Amniotic stem cell (primary cell): Measurements from ENCODE around the gene LPCAT4.
"Not testable (repeated sequence)": the region's sequence is repeated elsewhere in the genome, so short reads cannot be mapped to it uniquely, and the experiment has no call there.

Experiments
- DNase-seq: peaks from one replicate; lab custom pipeline; 2025; lab: John Stamatoyannopoulos, UW

The LPCAT4 gene

DNA sequence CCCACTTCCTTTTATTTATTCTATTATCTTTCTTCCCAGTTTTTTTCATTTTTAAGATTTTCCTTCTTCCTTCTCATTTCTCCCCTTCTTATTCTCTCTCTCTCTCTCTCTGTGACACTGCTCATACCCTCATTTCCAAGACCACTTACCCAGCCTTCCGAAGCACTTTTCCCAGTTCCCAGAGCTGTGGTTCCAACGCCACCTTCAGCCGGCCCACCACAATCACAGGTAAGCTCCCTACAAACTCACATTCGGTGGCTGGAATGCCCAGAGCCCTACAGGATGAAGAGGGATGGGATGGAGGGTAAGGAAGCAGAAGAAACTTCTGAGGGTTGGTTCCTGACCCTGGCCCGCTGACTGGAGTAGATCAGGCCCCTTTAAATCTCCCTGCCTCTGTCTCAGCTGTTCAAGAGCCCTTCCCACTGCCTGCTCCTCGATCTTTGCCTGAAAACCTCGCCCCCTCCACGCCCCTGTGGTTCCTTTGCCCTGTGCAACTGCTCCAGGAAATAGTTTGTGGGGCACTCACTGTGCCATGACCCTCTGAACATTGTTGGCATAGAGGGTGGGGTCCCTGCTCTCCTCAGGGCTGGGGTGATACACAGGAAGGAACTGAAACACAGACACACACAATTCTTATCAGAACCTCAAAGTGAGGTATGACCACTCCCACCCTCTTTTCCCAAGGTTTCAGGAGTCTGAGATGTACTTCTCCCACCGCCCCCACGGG is 4.8 kb downstream of the LPCAT4 start:
- DNase-seq, result no peak

DNA sequence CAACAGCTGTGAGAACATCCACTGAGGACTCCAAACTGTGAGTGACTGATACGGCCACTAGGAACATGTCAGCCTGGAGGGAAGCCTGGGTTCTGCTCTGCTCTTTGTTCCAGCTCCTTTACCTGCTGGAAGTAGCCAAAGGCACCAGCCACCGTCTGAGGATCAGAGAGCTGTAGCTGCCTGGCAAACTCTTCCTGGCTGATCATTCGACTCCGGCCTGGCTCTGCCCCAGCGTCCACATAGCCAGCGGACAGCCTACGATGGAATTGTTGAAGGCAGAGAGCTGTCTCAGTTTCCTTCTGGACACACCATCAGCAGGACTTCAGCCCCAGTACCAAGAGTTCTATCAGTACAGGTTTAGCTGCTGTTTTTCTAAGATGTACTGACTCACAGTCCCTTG is 5.7 kb downstream of the LPCAT4 start:
- no peak for DNase-seq

DNA sequence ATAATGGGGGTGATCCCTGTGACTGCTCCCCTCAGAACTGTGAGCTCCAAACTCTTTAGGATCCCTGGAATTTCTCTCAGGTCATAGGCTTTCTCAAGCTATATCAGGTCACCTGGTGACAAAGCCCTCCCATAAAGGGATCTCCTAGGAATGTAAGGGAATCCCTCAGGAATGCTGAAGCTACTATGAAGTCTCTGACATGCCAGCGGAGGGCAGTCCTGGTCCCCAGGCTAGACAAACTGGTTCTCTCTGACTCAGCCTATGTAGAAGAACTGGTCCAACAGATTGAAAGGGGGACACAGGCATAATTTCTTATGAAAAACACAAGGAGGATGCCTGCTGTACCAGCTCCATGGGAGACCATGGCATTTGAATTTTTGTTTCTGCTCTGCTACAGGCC is 6.7 kb downstream of the LPCAT4 start:
- DNase-seq, result no peak

DNA sequence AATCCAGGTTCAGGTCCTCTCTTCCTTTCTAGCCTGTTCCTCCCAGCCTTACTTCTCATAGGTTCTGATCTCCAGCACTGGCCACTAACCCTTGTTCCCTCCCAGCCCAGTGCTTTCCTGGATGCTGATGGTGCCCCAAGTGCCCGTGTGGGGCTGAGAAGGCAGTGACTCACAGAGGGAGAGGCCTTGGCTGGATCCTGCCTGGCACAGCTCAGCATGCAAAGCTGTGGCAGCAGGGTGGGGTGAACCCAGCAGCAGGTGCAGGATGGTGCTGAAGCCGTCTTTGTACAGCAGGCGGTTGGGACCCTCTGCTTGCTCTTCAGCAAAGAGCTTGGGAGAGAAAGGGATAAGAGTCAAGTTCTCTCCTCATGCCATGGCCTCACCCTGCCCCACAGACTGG is 7.6 kb downstream of the LPCAT4 start:
- DNase-seq, result no peak

DNA sequence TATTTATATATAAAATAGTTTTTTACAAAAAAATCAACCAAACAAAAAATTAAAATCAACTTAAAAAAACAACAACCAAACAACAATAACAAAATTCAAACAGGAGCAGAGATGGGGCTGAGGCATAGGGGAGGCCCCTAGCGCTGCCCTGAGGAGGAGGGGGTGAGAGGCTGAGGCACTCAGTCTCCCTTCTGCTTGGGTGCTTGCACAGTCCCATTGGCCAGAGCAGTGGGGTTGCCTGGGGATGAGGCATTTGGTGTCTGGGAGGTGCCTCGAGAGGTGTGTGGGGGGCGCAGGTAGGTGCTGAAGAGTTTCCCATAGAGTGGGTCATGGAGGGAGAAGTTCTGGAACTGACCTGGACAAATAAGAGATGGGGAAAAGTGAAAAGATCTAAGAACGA is 8.0 kb downstream of the LPCAT4 start:
- no peak for DNase-seq

DNA sequence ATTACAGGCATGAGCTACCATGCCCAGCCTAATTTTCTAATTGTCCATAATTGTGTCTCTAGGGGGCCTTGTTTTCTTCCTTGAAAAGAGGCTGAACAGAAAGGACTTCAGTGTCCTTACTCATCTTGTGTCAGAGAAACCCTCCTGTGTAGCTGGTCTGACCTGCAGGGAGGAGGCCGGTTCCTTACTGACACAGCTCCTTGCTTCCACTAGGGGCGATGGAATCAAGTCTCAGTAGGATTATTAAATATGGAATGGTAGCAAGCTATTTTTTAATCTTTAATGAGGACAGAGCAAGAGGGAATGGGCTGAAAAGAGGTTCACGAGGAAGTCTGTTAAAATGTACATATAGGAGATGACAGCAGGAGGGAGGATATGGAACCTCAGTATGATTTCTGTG is 8.6 kb downstream of the LPCAT4 start:
- no peak for DNase-seq

DNA sequence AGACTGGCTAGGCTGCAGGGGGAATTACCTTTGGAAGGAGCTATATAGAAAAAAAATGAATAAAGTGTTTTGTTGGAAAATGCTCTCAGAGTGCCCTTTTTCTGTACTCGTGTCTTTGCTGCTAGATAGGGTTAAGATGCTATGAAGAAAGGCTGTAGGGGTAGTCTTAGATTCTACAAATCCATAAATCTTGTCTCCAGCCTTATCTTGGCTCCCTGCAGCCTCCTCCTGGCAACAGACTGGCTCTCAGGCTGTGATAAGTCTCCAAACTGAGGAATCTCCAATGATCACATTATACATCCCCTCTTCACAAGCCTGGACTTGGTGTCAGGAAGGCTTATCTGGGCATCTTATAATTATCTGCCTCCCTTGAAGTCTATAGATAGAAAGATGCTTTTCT is 9.3 kb downstream of the LPCAT4 start:
- DNase-seq, result no peak

DNA sequence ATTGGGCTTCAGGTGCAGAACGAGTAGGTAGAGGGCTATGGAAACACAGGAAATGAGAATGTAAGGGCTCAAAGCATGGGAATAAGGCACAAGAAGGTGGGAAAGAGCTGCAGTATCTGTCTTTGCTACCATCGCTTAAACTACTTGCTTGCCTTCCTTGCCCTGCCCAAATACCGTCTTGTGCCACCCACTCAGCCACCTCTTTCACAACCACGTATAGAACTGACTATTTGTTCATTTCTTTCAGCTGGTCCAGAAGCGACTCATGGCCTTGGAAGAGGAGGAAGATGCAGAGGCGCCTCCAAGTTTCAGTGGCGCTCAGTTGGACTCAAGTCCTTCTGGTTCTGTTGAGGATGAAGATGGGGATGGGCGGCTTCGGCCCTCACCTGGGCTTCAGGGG is 11.8 kb downstream of the LPCAT4 start:
- DNase-seq, result no peak

DNA sequence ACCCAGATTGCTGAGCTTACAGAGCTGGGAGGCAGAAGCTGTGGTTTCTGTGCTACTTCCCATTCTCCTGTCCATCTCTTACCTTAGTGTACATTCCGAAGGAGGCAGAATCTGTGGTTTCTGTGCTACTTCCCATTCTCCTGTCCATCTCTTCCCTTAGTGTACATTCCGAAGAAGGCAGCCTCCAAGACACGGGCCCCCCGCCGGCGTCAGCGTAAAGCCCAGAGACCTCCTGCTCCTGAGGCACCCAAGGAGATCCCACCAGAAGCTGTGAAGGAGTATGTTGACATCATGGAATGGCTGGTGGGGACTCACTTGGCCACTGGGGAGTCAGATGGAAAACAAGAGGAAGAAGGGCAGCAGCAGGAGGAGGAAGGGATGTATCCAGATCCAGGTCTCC is 12.7 kb downstream of the LPCAT4 start:
- no peak for DNase-seq

DNA sequence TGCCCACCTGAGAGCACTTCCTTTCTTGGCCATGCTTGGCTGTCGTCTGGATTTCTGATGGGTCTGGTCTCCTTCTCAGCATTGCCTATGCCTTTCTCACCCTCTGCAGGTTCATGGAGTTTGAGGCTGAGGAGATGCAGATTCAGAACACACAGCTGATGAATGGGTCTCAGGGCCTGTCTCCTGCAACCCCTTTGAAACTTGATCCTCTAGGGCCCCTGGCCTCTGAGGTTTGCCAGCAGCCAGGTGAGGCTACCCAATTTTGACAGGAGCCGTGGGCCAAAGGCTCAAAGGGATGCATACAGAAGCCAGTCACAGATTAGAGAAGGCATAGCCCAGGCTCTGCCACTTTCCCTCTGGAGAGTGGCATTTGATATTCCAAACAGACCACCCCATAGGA is 13.4 kb downstream of the LPCAT4 start:
- DNase-seq, result no peak

DNA sequence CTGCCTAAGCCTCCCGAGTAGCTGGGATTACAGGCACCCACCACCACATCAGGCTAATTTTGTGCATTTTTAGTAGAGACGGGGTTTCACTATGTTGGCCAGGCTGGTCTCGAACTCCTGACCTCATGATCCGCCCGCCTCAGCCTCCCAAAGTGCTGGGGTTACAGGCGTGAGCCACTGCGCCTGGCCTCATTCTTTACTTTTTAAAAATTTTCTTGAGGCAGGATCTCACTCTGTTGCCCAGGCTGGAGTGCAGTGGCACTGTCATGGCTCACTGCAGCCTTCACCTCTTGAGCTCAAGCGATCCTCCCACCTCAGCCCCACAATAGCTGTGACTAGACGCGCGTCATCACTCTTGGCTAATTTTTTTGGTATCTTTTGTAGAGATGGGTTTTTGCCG is 14.0 kb downstream of the LPCAT4 start:
- not testable (repeated sequence) for DNase-seq

DNA sequence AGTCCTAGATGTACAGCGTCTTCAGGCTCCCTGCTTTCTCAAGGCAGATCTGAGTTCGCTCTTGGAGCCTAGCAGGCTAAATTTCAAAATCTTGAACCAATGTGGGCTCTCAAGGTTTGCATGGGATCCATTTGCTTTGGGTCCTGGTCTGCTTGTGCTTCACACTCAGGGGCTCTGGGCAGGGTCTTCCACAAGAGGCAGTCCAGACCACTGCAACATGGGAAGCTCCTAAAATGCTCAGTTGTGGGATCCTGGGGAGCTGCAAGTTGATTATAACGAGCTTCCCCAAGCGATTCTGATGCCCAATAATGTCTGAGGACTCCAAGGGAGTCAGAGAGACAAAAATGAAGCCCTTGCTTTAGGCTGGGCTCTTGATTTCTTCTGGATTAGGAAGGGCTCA is 17.2 kb downstream of the LPCAT4 start:
- no peak for DNase-seq

DNA sequence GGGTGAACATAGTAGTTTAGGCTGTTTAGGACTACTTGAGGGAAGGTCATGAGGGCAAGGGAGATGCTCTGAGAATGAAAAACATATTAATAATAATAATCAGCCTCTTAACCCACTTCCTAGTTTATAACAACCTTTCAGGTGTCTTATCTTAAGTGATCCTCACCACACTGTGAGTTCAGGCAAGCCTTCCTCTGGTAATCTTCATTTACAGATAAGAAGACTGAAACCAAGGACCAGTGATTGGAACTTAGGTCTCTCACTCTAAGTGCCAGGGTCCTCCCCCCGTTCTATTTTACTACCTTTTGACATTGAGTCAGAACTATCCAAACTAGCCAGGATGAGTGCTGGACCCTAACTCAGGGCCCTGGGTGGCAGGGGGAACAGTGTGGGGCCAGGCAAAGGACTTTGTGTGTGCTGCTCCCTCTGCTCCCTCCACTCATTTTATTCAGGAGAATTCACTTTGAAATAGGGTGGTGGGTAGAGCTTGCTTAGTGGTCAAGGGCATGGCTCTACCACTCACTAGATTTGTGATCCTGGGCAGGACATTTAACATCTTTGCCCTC is 18.2 kb downstream of the LPCAT4 start:
- DNase-seq, result no peak

DNA sequence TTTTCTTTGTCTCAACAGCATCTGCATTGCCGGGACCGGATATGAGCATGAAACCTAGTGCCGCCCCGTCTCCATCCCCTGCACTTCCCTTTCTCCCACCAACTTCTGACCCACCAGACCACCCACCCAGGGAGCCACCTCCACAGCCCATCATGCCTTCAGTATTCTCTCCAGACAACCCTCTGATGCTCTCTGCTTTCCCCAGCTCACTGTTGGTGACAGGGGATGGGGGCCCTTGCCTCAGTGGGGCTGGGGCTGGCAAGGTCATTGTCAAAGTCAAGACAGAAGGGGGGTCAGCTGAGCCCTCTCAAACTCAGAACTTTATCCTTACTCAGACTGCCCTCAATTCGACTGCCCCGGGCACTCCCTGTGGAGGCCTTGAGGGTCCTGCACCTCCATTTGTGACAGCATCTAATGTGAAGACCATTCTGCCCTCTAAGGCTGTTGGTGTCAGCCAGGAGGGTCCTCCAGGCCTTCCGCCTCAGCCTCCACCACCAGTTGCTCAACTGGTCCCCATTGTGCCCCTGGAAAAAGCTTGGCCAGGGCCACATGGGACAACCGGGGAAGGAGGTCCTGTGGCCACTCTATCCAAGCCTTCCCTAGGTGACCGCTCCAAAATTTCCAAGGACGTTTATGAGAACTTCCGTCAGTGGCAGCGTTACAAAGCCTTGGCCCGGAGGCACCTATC is 18.9 kb downstream of the LPCAT4 start:
- no peak for DNase-seq

DNA sequence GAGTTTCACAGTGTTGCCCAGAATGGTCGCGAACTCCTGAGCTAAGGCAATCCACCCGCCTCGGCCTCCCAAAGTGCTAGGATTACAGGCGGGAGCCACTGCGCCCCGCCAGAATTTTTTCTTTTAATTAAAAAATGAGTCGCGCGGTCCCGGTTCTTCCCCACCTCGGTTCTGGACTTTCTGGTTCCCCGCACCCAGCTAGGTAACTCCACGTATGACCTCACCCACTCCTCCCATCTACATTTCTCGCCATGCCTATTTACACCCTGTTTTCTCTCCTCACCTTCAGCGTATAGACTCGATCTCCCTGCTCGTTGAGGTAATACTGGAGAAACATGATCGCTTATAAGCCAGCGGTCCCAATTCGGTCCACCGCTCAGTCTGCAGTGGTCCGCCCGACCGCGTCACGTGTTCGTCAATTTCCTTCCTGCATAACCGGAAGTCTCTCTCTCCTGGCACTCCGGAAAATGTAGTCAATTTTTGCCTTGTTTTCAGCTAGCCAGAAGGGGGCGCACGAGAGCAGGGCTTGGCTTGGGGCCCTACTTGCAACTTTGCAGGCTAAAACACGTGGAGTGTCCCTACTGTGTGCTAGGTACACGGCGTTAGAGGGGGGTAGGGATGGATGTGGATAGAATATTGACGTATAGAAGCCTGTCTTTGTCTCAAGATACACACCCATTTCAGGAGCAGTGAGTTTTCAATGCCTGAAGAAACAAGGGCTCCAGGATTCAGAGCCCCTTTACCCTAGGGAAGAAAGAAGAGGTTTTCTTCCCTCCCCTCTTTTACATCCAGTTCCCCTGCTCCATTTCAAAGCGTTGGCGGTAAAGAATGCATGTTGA is 24.0 kb downstream of the LPCAT4 start, which contains the start of the genes NOP10 and NUTM1:
Gene NOP10, minus strand, starts transcription at position 400 of the 839 bp plus-strand sequence. Its CDS starts 63 bp downstream, at position 337.
Gene NUTM1, plus strand, starts transcription at position 579 of the 839 bp plus-strand sequence. CDS start 382 bp downstream, outside the sequence.
- DNase-seq, result peak; percentile 76

DNA sequence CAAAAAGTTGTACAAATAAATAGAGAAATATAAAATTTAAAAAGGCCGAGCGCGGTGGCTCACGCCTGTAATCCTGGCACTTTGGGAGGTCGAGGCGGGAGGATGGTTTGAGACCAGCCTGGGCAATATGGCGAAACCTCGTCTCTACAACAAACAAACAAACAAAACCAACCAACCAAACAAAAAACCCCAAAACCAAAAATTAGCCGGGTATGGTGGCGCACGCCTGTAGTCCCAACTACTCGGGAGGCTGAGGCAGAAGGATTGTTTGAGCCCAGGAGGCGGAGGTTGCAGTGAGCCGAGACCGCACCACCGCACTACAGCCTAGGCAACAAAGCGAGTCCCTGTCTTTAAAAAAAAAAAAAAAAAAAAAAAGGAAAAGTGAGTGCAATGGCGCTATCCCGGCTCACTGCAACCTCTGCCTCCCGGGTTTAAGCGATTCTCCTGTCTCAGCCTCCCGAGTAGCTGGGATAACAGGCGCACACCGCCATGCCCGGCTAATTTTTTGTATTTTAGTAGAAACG is 24.7 kb downstream of the LPCAT4 start:
- DNase-seq, result not testable (repeated sequence)

DNA sequence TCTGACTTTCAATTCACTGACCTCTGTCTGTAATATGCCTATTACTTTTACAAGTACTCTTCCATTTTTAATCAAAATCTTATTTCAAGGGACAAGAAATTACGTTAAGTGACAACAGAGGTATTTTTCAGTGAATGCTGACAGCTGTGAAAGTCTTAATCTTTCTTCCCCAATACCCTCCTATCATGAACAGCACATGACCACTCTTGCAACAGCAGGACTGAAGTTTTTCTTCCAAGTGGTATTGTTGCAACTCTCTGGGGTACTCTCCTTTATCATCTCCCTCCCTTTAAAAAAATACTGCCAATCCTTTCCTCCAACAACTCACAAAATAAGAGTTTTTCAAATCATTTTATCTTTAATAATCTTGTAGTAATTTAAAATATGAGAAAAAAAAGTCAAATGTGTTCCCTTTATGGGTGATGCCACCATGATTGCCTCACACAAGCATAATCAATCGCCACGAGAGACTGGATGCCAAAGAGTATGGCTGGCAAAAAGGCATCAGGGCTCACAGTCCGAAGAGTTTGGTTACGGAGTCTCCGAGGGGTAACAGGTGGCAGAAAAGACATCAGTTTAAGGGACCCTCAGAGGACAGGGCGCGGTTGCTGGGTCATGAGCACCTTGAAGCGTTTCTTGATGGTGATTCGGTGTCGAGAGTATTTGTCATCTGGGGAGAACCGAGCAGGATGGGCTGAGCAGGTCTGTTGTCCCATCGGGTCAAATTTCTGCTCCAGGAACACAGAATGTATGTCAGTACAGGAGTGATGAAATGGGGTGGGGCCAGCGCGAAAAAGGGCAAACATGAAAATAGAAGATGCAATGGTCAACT is 25.4 kb downstream of the LPCAT4 start:
- no peak for DNase-seq

DNA sequence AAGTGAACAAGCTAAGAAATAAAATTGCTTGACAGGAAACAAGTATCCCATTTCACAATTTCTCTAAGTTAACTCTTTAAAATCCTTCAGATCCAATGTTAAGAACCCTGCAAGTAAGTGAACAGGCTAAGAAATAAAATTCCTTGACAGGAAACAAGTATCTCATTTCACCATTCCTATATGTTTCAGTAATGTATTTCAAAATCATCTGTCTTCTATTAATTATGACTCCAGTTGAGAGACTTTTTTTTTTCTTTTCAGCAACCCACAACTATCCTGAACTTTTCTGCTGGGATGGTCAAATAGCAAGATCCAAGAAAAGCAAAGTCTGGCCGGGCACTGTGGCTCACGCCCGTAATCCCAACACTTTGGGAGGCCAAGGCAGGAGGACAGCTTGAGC is 27.1 kb downstream of the LPCAT4 start:
- no peak for DNase-seq

DNA sequence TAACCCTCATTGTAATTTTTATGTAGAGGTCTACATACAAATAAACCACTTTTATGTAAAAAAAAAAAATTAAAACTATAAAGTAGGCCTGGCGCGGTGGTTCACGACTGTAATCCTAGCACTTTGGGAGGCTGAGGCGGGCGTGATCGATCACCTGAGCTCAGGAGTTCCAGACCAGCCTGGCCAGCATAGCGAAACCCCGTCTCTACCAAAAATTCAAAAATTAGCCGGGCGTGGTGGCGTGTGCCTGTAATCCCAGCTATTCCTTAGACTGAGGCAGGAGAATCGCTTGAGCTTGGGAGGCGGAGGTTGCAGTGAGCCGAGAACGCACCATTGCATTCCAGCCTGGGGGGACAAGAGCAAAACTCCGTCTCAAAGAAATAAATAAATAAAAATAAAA is 28.6 kb downstream of the LPCAT4 start:
- DNase-seq, result no peak

DNA sequence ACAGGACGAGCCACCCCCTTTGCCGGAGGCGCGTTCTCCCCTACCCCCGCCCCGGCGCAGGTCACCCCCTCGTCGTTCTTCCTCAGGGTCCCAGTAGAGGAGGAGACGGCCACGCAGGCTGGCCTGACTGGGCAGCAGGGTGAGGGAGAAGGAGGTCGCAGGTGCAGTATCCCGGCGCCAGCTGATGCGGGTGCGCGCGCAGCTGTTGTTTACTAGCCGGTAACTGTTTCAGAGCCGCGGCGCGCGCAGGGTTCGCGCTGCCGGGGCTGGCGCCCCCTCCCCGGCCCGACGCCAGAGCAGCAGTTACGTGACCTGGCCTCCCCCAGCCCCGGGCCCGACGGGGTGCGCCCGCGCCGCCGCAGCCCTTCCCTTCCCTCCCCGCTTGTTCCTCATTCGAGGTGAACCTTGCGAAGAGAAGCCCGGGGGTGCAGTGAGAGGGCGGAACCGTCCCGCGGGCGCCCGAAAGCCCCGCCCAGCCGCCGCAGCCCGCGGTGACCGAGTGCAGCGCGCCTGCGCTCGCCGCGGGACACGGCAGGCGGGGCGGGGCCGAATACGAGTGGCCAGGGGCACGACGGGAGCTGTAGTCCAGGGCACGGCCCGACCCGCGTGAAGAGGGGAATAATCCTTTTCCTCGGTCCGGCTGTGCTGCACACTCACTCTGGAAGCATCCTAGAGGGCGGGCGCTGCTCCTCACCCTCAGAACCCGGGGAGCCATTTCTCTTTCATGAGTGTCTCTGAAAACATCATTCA is 29.3 kb downstream of the LPCAT4 start, which contains the start of gene SLC12A6:
Gene SLC12A6, minus strand, starts transcription at position 225 of the 750 bp plus-strand sequence. CDS start 1,101 bp downstream, outside the sequence.
- DNase-seq, result peak; percentile 93
